ENCODE results near the gene GLRX5.

GLRX5 gene

DNA sequence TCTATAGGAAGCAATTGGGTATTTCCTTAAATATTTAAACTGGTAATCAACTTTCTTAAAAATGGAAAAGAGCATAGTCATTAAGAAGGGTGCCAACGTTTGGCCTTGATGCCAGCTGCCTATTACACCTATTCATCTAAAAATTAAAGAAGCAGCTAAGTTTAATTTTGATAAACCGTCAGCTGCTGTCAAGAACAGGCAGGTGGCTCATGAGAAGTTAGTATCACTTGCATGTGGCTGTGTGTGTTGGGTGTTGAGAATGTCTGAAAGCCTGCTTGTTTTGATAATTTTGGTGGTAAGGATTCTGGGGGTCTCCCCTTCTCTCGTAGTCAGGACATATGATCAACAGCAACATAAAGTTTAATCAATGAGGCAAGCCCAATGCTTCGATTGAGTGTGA lies 6.5 kb downstream of the GLRX5 start:
- no peak for DNase-seq (ENCODE audit: low spot score)
- TF ChIP-seq, protein P1, sequence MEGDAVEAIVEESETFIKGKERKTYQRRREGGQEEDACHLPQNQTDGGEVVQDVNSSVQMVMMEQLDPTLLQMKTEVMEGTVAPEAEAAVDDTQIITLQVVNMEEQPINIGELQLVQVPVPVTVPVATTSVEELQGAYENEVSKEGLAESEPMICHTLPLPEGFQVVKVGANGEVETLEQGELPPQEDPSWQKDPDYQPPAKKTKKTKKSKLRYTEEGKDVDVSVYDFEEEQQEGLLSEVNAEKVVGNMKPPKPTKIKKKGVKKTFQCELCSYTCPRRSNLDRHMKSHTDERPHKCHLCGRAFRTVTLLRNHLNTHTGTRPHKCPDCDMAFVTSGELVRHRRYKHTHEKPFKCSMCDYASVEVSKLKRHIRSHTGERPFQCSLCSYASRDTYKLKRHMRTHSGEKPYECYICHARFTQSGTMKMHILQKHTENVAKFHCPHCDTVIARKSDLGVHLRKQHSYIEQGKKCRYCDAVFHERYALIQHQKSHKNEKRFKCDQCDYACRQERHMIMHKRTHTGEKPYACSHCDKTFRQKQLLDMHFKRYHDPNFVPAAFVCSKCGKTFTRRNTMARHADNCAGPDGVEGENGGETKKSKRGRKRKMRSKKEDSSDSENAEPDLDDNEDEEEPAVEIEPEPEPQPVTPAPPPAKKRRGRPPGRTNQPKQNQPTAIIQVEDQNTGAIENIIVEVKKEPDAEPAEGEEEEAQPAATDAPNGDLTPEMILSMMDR (IDR thresholded peaks at IDR 0.05) = no peak
- no peak overlapping the region for H3K27ac ChIP-seq
- H3K4me3 ChIP-seq = no peak overlapping the region

DNA sequence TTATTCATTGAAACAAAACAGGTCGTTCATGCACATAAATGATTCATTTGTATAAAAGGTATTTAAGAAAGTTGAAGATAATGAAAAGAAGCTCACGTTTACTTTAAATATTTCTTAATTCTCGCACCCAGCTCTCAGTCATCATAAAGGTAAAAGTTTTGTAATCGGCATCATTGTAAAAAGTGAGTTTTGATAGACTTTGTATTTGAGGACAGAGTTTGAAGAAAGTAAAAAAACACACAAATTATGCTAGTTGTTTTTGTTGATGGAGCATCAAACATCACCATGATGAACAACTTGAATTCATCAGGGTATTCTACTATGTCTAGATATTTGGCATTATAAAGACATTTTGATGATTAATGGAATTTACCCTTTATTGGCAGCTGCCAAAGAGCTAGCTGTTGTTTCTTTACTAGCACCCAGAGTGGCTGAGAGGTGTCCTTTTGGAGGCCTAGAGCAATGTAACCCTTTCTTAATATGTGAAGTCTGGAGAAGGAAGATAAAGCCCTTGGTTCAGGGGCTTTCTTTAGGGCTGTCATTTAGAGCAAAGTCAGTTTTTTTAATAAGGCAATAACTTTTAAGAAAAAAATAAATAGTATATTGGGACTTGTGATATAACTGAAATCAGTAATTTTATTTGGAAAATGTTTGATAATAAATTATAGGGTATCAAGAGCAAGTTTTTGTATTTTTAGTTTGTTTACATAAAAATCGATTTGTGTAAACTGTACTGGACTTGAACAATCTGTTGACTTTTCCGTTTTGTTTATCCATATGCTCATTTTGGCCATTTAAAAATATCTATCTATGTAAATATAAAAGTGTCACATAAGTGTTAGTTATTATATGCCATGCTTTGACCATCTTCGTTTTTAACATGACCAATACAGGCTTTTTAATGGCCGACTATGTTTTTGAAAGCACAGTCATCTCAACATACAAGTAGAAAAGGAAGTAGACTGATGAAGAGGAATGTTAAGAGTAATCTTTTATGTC lies 7.4 kb downstream of the GLRX5 start:
- DNase-seq (ENCODE audit: low spot score) = no peak
- Histone ChIP-seq H3K27ac (no peak overlapping the region), H3K4me3 (no peak overlapping the region)
- TF ChIP-seq, protein P1 (IDR thresholded peaks at IDR 0.05) = no peak

DNA sequence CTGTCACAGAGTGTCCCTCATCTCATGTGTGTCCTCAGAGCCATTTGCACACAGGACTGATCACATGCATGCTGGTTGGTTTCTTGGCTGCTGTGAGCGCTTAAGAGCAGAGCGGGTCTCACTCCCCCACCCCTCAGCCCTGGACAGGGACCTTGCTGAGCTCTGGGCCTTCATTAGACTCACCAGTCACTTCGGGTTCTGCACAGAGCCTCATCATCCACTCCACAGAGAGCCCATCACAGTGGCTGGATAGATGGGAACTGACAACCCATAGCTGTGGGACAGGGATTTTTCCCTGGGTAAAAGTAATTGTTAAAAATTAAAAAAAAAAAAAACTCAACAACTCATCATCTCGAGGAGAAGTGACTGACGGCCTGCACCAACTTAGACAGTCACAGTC lies 8.2 kb downstream of the GLRX5 start:
- TF ChIP-seq, protein P1 (IDR thresholded peaks at IDR 0.05) = no peak
- no peak for DNase-seq (ENCODE audit: low spot score)
- Histone ChIP-seq H3K27ac (no peak overlapping the region), H3K4me3 (no peak overlapping the region)

DNA sequence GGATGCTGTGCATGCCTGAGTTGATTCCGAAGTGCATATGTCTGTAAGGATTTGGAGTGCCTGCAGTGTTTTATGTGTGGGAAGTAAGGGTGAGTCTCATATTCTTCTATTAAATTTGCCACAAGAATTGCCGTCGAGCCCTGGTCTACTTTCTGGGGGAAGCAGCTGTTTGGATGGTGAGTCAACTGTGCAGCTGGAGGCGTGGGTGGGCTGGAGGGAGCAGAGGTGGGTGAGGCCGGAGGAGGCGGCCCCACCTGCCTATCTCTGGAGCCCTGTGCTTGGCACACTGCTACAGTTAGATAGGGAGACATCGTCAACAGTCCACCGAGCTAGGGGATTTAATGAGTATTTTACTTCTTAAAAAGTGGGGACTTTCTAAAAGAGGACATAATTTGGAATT lies 9.7 kb downstream of the GLRX5 start:
- Histone ChIP-seq H3K4me3 (no peak overlapping the region), H3K27ac (no peak overlapping the region)
- DNase-seq (ENCODE audit: low spot score) = no peak
- TF ChIP-seq, protein P1 (IDR thresholded peaks at IDR 0.05) = no peak

- Histone ChIP-seq H3K27ac (no peak overlapping the region), H3K4me3 (no peak overlapping the region)
- TF ChIP-seq, protein P1 (IDR thresholded peaks at IDR 0.05) = no peak
- DNase-seq (ENCODE audit: low spot score) = no peak
These were observed 10.8 kb downstream of the GLRX5 start for GRCh38 chr14:95545515-95546168.

DNA sequence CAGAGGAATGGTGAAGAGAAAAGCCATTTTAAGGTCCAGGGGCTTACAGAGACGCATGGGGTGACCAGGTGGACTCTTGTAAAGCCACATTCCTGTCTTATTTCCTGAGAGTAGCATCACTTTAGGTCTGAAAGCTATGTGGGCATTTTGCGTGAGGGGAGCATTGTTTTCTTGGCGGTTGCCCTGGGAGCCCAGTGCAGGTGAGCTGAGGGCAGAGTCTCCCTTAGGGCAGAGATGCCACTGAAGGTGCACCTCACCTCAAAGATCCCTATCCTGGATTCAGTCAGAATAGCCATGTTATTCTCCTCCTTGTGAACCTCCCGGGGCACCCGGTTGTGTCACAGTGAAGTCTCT lies 12.4 kb downstream of the GLRX5 start:
- Histone ChIP-seq H3K27ac (no peak overlapping the region), H3K4me3 (no peak overlapping the region)
- no peak for DNase-seq (ENCODE audit: low spot score)
- TF ChIP-seq, protein P1 (IDR thresholded peaks at IDR 0.05) = no peak

Data from coronary artery (tissue), 2 donors.